Glutamatergic neuron (in vitro differentiated cells): ENCODE results near the gene LYPD6B. TPM values are rescaled to one million over a fixed set of nuclear protein-coding genes. Genes with fewer than 3 reads are reported as not detected.

Source experiments
- DNase-seq: peaks from one replicate; pipeline ENCODE4 v3.0.0; 2022
- H3K27ac Mint-ChIP-seq: one replicate; pipeline ENCODE4 v1.8.0; 2020; ENCODE audit warnings: mild to moderate bottlenecking, mixed read lengths, inconsistent platforms; ENCODE audit not compliant: unreplicated experiment
- H3K27me3 Mint-ChIP-seq: one replicate; pipeline ENCODE4 v1.8.0; 2020; ENCODE audit warnings: mild to moderate bottlenecking, moderate library complexity, mixed read lengths, inconsistent platforms; ENCODE audit not compliant: unreplicated experiment
- H3K36me3 Mint-ChIP-seq: one replicate; pipeline ENCODE4 v1.8.0; 2020; ENCODE audit warnings: mild to moderate bottlenecking, mixed read lengths, inconsistent platforms; ENCODE audit not compliant: unreplicated experiment
- H3K4me1 Mint-ChIP-seq: one replicate; pipeline ENCODE4 v1.8.0; 2020; ENCODE audit warnings: mild to moderate bottlenecking, low read depth, mixed read lengths, inconsistent platforms; ENCODE audit not compliant: unreplicated experiment
- H3K4me3 Mint-ChIP-seq: one replicate; pipeline ENCODE4 v1.8.0; 2020; ENCODE audit warnings: mild to moderate bottlenecking, mixed read lengths, inconsistent platforms; ENCODE audit not compliant: unreplicated experiment
- H3K9me3 Mint-ChIP-seq: one replicate; pipeline ENCODE4 v1.8.0; 2020; ENCODE audit warnings: mild to moderate bottlenecking, moderate library complexity, mixed read lengths, inconsistent platforms; ENCODE audit not compliant: unreplicated experiment
- total RNA-seq: library from RNA; stranded (reverse); fragmentation: NEBNext Ultra II Directional; extraction: Animal tissue kit (Norgen Biotek cat#: 25700); gene quantifications from one replicate; pipeline ENCODE4 v1.2.1, GENCODE V29; 2021; ENCODE audit not compliant: unreplicated experiment
- TF ChIP-seq, protein P1 (sequence below): fragments of 200-600 bp; sonication (generic); IDR thresholded peaks from one replicate; pipeline ENCODE4 v1.5.0; 2021; ENCODE audit not compliant: partially characterized antibody, unreplicated experiment

The LYPD6B gene
- total RNA-seq, 1 donor from 2014 or later: 0.69 TPM

- no peak for DNase-seq
- H3K36me3 Mint-ChIP-seq: no peaks in the 10 kb centered on the region
- H3K27ac Mint-ChIP-seq: no peak overlapping the region
- TF ChIP-seq, protein P1, sequence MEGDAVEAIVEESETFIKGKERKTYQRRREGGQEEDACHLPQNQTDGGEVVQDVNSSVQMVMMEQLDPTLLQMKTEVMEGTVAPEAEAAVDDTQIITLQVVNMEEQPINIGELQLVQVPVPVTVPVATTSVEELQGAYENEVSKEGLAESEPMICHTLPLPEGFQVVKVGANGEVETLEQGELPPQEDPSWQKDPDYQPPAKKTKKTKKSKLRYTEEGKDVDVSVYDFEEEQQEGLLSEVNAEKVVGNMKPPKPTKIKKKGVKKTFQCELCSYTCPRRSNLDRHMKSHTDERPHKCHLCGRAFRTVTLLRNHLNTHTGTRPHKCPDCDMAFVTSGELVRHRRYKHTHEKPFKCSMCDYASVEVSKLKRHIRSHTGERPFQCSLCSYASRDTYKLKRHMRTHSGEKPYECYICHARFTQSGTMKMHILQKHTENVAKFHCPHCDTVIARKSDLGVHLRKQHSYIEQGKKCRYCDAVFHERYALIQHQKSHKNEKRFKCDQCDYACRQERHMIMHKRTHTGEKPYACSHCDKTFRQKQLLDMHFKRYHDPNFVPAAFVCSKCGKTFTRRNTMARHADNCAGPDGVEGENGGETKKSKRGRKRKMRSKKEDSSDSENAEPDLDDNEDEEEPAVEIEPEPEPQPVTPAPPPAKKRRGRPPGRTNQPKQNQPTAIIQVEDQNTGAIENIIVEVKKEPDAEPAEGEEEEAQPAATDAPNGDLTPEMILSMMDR: no peak
- peaks cover 1% of the 10 kb centered on the region for H3K27me3 Mint-ChIP-seq
- H3K4me3 Mint-ChIP-seq: no peak overlapping the region
- no peaks in the 10 kb centered on the region for H3K9me3 Mint-ChIP-seq
- H3K4me1 Mint-ChIP-seq: peaks cover 5% of the 10 kb centered on the region
These were observed 140.1 kb downstream of the LYPD6B start for GRCh38 chr2:149178612-149179011.

GRCh38 chr2:149180226-149180875 lies 141.9 kb downstream of the LYPD6B start:
- H3K27ac Mint-ChIP-seq: no peak overlapping the region

DNA sequence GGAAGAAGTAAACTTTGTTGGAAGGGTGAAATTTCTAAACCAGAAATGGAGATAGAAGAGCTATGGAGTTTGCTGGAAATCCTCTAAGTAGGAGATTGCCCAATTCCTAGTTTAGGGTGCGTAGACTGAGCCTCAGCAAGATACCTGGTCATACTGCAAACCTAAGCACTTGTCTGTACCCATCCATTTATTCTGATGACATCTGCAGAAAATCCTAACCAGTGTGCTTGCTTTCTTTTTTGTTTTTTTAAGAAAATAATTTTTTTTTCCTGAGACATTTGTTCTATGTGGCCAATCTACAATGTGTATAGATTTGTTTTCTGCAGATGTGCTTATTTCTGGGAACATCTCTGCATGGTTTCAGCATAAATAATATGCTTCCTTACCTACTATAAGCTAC lies 144.7 kb downstream of the LYPD6B start:
- Mint-ChIP-seq H3K9me3 (no peaks in the 10 kb centered on the region), H3K27ac (no peak overlapping the region), H3K36me3 (no peaks in the 10 kb centered on the region), H3K4me1 (no peaks in the 10 kb centered on the region), H3K4me3 (no peak overlapping the region), H3K27me3 (no peaks in the 10 kb centered on the region)
- TF ChIP-seq, protein P1: no peak
- DNase-seq: no peak

More at GRCh38 chr2:149180226-149180875, 141.9 kb downstream of the LYPD6B start:
- H3K36me3 Mint-ChIP-seq: no peaks in the 10 kb centered on the region
- peaks cover 5% of the 10 kb centered on the region for H3K4me1 Mint-ChIP-seq
- H3K9me3 Mint-ChIP-seq: no peaks in the 10 kb centered on the region
- no peak for DNase-seq
- H3K4me3 Mint-ChIP-seq: no peak overlapping the region
- no peaks in the 10 kb centered on the region for H3K27me3 Mint-ChIP-seq
- TF ChIP-seq, protein P1: no peak

DNA sequence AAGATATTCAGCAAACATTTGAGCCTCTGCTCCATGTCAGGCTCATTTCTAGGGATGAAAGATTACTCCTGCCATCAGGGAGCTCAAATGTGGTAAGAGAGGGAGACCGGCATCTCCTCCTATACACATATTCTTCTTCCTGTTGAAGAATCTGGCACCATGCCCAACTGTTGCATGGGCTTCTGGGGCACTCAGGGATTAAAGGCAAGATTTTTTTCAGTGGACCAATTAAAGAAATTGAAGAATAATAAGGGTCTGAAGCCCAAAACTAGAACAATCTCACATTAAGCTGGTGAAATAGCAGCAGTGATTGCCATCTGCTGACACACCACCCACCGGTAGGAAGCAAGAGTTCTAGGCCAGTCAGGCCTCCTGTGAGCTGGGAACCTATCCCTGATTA lies 146.5 kb downstream of the LYPD6B start:
- Mint-ChIP-seq H3K9me3 (no peaks in the 10 kb centered on the region), H3K27me3 (no peaks in the 10 kb centered on the region), H3K27ac (no peak overlapping the region), H3K4me3 (no peak overlapping the region), H3K4me1 (no peaks in the 10 kb centered on the region), H3K36me3 (no peaks in the 10 kb centered on the region)
- TF ChIP-seq, protein P1: no peak
- no peak for DNase-seq

DNA sequence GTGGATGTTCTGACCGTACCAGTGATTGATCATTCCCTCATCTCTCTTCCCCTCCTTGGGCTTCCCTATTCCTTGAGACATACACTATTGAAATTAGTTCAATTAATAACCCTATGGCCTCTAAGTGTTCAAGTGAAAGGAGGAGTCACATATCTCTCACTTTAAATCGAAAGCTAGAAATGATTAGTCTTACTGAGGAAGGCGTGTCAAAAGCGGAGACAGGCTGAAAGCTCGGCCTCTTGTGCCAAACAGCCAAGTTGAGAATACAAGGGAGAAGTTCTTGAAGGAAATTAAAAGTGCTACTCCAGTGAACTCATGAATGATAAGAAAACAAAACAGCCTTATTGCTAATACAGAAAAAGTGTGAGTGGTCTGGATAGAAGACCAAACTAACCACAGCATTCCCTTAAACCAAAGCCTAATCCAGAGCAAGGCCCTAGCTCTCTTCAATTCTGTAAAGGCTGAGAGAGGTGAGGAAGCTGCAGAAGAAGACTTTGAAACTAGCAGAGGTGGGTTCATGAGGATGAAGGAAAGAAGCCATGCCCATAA lies 147.5 kb downstream of the LYPD6B start:
- Mint-ChIP-seq H3K4me1 (no peaks in the 10 kb centered on the region), H3K4me3 (no peak overlapping the region), H3K27me3 (no peaks in the 10 kb centered on the region), H3K9me3 (no peaks in the 10 kb centered on the region), H3K36me3 (no peaks in the 10 kb centered on the region), H3K27ac (no peak overlapping the region)
- TF ChIP-seq, protein P1: no peak
- DNase-seq: no peak
